Activated T-cell treated with anti-CD3 and anti-CD28 coated beads, Interleukin-2, amount 50 U/mL, for 24 hours (primary cell): ENCODE results near the gene TUB.

ENCODE experiments used
- DNase-seq: peaks from one replicate; pipeline ENCODE4 v3.0.0-alpha.2; 2020
- H3K27ac Mint-ChIP-seq: 2 replicates; pipeline ENCODE4 v1.8.0; 2020; ENCODE audit warnings: mild to moderate bottlenecking, mixed read lengths
- H3K27me3 Mint-ChIP-seq: 2 replicates; pipeline ENCODE4 v1.8.0; 2020; ENCODE audit warnings: mixed read lengths
- H3K36me3 Mint-ChIP-seq: 2 replicates; pipeline ENCODE4 v1.8.0; 2020; ENCODE audit warnings: low read depth, mixed read lengths
- H3K4me1 Mint-ChIP-seq: 2 replicates; pipeline ENCODE4 v1.8.0; 2020; ENCODE audit warnings: low read depth, mixed read lengths
- H3K4me3 Mint-ChIP-seq: 2 replicates; pipeline ENCODE4 v1.8.0; 2020; ENCODE audit warnings: mild to moderate bottlenecking, moderate library complexity, mixed read lengths
- H3K9me3 Mint-ChIP-seq: 2 replicates; pipeline ENCODE4 v1.8.0; 2020; ENCODE audit warnings: mixed read lengths

TUB gene

DNA sequence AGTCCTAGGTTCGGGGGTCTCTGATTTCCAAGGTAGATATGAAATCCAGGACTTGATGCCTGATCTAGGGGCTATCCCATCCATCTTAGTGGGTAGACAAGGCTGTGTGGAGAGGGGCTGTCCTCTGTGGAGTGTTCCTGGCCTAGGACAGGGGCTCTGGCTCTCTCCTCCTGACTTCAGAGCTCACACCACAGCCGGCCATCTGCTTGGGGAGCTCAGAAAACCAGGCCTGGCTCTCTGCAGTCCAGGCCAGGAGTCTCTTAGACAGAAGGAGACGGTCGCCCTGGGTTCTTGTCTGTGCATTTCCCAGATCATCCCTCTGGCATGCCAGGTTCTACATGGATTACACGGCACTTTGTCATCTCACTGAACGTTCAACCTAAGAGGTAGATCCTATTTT is 17.9 kb downstream of the TUB start:
- H3K27ac Mint-ChIP-seq: no peak overlapping the region
- no peaks in the 10 kb centered on the region for H3K4me1 Mint-ChIP-seq
- H3K9me3 Mint-ChIP-seq: no peaks in the 10 kb centered on the region
- DNase-seq: no peak
- H3K4me3 Mint-ChIP-seq: no peak overlapping the region
- H3K27me3 Mint-ChIP-seq: no peaks in the 10 kb centered on the region
- peaks cover 5% of the 10 kb centered on the region for H3K36me3 Mint-ChIP-seq

DNA sequence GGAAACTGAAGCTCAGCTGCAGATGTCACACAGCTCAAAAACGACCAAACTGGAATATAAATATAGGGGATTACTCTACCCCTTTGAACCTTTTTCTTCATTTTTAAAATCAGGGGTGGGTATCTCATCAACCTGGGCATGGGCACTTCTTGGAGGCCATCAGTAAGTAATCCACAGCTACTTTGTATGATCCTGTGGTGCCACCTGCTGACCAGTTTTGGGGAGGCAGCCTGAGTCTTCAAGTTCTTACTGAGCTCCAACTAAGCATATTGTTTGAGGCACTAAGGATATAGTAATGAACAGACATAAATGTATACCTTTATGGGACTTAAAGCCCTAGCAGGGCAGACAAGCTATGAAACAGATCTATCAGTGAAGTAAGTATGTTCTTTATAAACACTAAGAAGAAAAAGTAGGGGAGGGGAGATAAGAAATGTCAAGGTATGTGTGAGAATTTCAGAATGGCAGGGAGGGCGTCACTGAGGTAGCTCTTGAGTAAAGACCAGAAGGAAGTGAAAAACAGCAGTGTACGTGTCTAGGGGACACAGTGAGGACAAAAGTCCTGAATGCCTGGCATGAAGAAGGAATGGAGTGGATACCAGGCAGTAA is 18.4 kb downstream of the TUB start:
- Mint-ChIP-seq H3K36me3 (peaks cover 8% of the 10 kb centered on the region), H3K4me3 (no peak overlapping the region), H3K27me3 (no peaks in the 10 kb centered on the region), H3K9me3 (no peaks in the 10 kb centered on the region), H3K27ac (no peak overlapping the region), H3K4me1 (no peaks in the 10 kb centered on the region)
- DNase-seq: peak; percentile 79

DNA sequence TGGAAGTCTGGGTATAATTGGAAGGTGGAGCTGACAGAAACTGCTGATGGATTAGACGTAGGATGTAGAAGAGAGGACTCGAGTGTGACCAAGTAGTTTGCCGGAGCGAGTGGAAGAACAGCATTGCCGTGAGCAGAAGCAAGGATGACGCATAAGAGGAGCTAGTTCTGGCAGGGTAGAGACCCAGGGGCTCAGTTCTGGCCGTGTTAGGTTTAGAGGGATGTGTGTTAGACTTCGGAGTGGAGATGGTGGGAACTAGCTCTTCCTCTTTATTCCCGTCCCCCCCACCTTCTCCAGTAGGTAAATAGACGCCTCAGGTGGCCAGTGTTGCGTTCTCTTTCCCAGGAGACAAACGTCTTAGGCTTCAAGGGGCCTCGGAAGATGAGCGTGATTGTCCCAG is 19.1 kb downstream of the TUB start:
- no peaks in the 10 kb centered on the region for H3K4me1 Mint-ChIP-seq
- H3K27ac Mint-ChIP-seq: no peak overlapping the region
- H3K36me3 Mint-ChIP-seq: peaks cover 11% of the 10 kb centered on the region
- DNase-seq: no peak
- no peak overlapping the region for H3K4me3 Mint-ChIP-seq
- H3K9me3 Mint-ChIP-seq: no peaks in the 10 kb centered on the region
- no peaks in the 10 kb centered on the region for H3K27me3 Mint-ChIP-seq

DNA sequence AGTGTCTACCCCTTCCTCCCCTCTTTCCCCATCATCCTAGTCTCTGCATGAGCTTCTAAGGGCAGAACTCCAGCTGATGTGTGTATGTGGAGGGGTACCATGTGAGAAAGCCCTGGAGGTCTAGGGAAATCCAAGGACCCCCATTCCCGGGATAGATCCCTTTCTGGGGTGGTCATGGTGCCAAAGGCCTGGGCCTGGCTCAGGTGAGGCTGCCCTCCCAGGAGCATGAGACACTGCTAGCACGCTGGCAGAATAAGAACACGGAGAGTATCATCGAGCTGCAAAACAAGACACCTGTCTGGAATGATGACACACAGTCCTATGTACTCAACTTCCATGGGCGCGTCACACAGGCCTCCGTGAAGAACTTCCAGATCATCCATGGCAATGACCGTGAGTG is 19.6 kb downstream of the TUB start:
- H3K27ac Mint-ChIP-seq: no peak overlapping the region
- no peaks in the 10 kb centered on the region for H3K9me3 Mint-ChIP-seq
- DNase-seq: no peak

DNA sequence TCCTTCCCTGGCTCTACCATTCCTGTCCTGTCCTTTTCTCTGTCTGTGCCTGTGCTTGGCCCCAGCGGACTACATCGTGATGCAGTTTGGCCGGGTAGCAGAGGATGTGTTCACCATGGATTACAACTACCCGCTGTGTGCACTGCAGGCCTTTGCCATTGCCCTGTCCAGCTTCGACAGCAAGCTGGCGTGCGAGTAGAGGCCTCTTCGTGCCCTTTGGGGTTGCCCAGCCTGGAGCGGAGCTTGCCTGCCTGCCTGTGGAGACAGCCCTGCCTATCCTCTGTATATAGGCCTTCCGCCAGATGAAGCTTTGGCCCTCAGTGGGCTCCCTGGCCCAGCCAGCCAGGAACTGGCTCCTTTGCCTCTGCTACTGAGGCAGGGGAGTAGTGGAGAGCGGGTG is 20.4 kb downstream of the TUB start:
- Mint-ChIP-seq H3K36me3 (peaks cover 20% of the 10 kb centered on the region), H3K9me3 (no peaks in the 10 kb centered on the region), H3K27ac (no peak overlapping the region), H3K27me3 (no peaks in the 10 kb centered on the region), H3K4me3 (no peak overlapping the region), H3K4me1 (no peaks in the 10 kb centered on the region)
- no peak for DNase-seq

More for the DNA sequence above, 19.6 kb downstream of the TUB start:
- H3K4me3 Mint-ChIP-seq: no peak overlapping the region
- peaks cover 12% of the 10 kb centered on the region for H3K36me3 Mint-ChIP-seq
- no peaks in the 10 kb centered on the region for H3K4me1 Mint-ChIP-seq
- no peaks in the 10 kb centered on the region for H3K27me3 Mint-ChIP-seq

DNA sequence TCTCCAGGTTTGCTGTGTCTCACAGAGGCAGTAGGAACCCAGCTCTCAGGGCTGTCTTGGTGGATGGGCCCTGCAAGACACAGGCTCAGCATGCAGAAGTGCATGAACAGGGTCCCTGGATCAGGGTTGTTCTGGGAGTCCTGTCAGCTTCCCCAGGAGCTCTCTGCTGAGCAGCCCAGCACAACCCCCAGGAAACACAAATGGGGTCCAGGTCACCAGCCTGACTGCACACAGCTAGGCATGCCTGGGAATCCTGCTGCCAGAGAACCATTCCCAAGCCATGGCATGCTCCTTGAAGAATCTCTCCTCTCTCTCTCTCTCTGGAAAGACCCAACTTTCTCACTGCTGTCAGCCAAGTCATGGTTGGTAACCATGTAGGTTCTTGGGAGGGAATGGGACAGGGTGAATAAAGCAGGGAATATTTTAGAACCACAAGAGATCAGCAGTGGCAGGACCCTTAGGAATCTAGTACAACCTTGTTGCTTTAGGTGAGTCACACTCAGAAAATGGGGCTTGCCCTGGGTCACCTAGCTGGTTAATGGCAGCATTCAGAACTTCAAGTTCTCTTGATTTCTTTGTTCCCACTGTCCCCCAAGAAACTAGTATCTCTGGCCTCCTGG is 21.4 kb downstream of the TUB start:
- Mint-ChIP-seq H3K27ac (no peak overlapping the region), H3K9me3 (no peaks in the 10 kb centered on the region), H3K27me3 (no peaks in the 10 kb centered on the region), H3K36me3 (peaks cover 30% of the 10 kb centered on the region), H3K4me1 (no peaks in the 10 kb centered on the region), H3K4me3 (no peak overlapping the region)
- no peak for DNase-seq

DNA sequence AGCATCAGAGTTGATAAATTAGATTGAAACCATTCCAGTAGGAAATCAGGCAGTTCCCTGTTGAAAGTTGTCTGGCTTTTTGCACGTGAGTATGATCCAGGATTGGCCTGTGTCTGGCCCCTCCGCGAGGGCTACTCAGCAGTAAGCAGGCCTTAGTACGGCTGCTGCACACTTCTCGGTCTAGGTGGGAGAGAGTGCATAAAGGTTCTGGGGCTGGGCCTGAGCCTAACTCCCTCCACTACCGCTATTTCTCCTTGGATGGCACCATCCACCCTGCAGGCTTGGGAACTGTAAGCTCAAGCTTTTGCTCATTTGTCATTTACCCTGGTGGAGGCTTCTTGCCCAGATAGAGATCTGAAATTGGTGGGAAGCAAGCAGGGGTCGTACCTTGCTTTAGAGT is 22.0 kb downstream of the TUB start:
- Mint-ChIP-seq H3K4me3 (no peak overlapping the region), H3K27me3 (no peaks in the 10 kb centered on the region), H3K27ac (no peak overlapping the region), H3K4me1 (no peaks in the 10 kb centered on the region), H3K36me3 (peaks cover 33% of the 10 kb centered on the region), H3K9me3 (no peaks in the 10 kb centered on the region)
- no peak for DNase-seq

DNA sequence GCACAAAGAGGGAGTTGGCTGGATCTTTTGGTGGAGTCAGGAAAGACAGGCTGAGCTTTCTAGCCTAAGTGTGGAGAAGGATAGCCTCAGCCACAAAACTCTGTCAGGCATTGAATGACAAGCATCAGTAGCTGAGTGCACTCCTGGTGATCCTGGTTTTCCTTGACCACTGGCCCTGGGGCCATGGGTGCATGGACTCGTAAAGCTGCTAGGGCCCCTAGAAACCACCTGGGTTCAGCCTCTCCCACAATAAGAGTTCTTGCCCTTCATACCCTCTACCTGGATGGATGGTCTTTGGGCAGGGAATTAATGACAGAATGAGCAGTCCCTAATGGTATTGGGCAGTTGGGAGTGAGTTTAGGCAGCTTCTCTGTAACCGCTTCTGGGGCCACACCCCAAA is 22.9 kb downstream of the TUB start:
- DNase-seq: no peak
- Mint-ChIP-seq H3K4me3 (no peak overlapping the region), H3K4me1 (no peaks in the 10 kb centered on the region), H3K27ac (no peak overlapping the region), H3K27me3 (no peaks in the 10 kb centered on the region), H3K36me3 (peaks cover 43% of the 10 kb centered on the region), H3K9me3 (no peaks in the 10 kb centered on the region)

DNA sequence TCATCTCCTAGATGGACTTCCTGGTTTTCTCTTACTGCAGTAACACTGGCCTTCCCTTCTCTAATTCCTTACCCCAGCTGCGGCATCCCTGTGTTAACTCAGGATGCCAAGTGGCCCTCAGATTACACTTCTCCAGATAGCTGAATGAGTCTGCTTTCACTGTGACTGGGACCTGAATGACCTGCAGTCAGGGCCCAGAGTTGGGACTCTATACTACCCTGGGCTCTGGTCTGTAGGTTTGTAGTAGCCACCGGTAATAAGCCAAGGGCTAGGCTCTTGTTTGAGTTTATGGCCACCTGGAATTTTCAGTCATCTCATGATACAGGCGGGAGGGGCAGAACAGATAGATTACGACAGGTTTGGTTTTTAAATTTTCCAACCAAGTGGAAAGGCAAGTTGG is 24.1 kb downstream of the TUB start:
- peaks cover 55% of the 10 kb centered on the region for H3K36me3 Mint-ChIP-seq
- no peaks in the 10 kb centered on the region for H3K4me1 Mint-ChIP-seq
- H3K4me3 Mint-ChIP-seq: no peak overlapping the region
- H3K27me3 Mint-ChIP-seq: no peaks in the 10 kb centered on the region
- no peaks in the 10 kb centered on the region for H3K9me3 Mint-ChIP-seq
- H3K27ac Mint-ChIP-seq: no peak overlapping the region
- no peak for DNase-seq

DNA sequence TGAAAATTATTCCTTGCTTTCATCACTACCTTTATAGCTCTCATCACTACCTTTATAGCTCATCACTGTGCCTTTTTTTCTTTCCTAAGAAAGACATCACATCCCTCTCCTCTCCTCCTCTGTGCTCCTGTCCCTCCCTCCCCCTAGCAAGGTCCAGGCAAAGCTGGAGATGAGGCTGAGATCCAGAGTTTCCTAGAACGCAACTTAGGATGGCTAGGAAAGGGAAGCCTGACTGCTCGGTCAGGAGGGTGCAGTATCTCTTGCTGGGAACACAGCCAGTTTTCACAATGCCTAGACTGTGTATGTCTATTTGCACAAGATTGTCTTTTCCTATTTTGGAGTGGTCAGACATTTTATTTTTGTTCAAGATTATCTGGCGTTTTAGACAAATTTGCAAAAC is 24.7 kb downstream of the TUB start:
- H3K9me3 Mint-ChIP-seq: no peaks in the 10 kb centered on the region

DNA sequence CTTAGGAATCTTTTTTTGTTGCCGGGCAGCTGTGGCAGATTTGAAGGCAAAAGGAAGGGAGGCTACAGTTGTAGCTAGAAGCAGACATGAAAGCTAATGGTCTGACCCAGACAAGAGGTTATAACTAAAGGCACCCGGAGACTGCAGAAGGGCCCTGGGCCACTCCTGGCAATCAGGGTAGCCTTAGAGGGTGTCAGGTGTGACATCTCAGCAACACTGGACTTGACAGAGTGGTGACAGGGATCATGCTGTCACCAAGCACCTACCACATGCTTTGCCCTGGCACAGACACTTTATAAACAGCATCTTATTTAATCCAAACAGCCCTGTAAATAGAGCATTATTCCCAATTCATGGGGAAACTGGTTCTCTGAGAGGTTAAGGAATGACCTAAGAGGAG is 25.7 kb downstream of the TUB start:
- no peaks in the 10 kb centered on the region for H3K9me3 Mint-ChIP-seq
- H3K4me1 Mint-ChIP-seq: no peaks in the 10 kb centered on the region
- H3K27me3 Mint-ChIP-seq: no peaks in the 10 kb centered on the region
- H3K4me3 Mint-ChIP-seq: no peak overlapping the region
- no peak for DNase-seq
- no peak overlapping the region for H3K27ac Mint-ChIP-seq
- H3K36me3 Mint-ChIP-seq: peaks cover 70% of the 10 kb centered on the region

More for the DNA sequence above, 24.7 kb downstream of the TUB start:
- H3K27me3 Mint-ChIP-seq: no peaks in the 10 kb centered on the region
- no peak overlapping the region for H3K27ac Mint-ChIP-seq
- no peak overlapping the region for H3K4me3 Mint-ChIP-seq
- no peak for DNase-seq
- no peaks in the 10 kb centered on the region for H3K4me1 Mint-ChIP-seq
- H3K36me3 Mint-ChIP-seq: peaks cover 60% of the 10 kb centered on the region

DNA sequence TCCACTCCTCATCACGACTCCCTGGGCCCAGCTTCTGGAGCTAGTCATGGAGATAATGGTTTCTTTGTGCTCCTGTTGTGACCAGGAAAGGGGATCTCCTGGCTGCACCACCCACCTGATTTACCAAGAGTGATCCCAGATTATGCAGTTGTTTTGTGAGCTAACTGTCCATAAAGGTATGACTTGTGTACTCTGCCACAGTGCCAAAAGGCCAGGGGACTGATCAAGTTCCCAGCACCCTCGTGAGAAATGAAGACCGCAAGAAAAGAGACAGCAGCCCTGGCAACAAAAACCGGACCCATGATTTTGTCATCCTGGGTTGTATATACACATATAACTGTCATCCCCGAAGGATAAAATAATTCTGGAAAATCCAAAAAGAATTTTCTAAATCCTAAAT is 26.6 kb downstream of the TUB start:
- Mint-ChIP-seq H3K4me1 (no peaks in the 10 kb centered on the region), H3K36me3 (peaks cover 73% of the 10 kb centered on the region), H3K27me3 (no peaks in the 10 kb centered on the region), H3K9me3 (no peaks in the 10 kb centered on the region), H3K4me3 (no peak overlapping the region), H3K27ac (no peak overlapping the region)
- DNase-seq: no peak

DNA sequence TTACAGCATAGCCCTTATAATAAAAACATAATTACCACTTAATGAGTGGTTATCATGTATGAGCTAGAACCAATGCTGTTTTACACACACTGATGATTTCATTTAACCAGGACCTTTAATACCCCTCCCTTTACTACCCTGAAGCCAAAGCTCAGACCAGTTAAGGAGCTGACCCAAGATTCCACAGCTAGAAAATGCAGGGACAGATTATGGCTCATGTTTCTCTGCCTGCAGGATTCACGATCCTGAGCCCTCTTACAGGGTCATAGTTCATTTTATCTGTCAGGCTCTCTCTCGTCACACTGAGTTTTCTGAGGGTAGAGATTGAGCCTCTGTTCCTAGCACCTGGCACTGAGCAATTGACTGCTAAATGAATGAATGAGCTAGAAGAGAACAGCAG is 27.4 kb downstream of the TUB start:
- Mint-ChIP-seq H3K4me1 (no peaks in the 10 kb centered on the region), H3K4me3 (no peak overlapping the region), H3K27me3 (no peaks in the 10 kb centered on the region), H3K27ac (no peak overlapping the region), H3K36me3 (peaks cover 75% of the 10 kb centered on the region), H3K9me3 (no peaks in the 10 kb centered on the region)
- DNase-seq: no peak

DNA sequence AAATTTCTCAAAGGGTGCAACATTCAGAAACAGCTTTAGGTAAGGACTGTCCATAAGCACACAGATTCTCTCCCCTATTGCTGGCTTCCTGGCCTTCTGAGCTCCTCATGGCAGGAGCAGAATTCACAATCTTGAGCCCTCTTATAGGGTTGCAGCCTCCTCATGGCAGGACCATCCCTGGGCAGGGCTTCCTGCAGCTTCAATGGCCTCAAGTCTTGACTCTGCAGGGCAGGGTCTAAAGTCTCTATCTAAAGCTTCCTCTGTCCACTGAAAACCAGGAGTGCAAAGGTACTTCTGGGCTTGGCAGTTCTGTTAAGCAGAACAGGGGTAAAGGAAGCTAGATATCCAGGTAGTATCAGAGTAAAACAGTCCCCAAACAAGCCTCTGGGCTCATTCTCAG is 28.7 kb downstream of the TUB start:
- Mint-ChIP-seq H3K36me3 (peaks cover 75% of the 10 kb centered on the region), H3K27me3 (no peaks in the 10 kb centered on the region), H3K4me3 (no peak overlapping the region), H3K9me3 (peaks cover 7% of the 10 kb centered on the region), H3K4me1 (no peaks in the 10 kb centered on the region), H3K27ac (no peak overlapping the region)
- no peak for DNase-seq

DNA sequence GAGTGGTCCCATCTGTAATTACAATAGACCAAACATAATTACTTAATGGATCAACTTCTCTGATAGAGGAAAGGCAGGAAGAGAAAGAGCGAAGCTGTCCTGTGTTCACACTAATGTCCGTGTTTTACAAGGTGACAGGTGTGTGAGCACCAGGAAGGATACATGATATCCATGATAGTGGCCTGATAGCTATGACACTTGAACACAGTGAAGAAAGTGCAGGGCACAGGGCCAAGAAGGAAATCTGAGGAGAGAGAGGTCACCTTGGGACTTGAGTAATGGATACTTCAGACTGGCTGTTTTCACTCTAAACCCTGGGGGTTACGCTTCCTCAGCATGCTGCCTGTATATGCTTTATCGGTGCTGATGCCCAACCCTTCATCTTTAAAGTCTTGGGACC is 29.4 kb downstream of the TUB start:
- H3K4me3 Mint-ChIP-seq: no peak overlapping the region
- H3K9me3 Mint-ChIP-seq: peaks cover 13% of the 10 kb centered on the region
- no peaks in the 10 kb centered on the region for H3K27me3 Mint-ChIP-seq
- no peaks in the 10 kb centered on the region for H3K4me1 Mint-ChIP-seq
- no peak for DNase-seq
- no peak overlapping the region for H3K27ac Mint-ChIP-seq
- peaks cover 80% of the 10 kb centered on the region for H3K36me3 Mint-ChIP-seq

DNA sequence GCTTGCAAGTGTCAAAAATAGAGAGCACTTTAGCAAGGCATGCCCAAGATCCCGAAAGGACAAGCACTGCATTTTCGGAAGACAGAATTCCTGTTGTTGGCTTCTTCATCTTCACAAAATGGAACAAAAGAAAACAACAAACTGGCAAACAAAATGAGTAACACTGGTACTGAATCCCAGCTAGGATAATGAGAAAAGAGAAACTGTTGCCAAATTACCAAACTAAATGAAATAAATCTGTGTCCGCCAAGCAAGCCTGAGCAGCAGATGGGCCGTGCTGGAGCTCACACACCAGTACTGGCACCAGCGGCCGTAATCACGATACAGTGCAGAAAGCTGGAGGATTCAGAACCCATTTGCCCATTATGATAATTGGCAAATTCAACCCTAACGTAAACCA is 30.6 kb downstream of the TUB start:
- H3K36me3 Mint-ChIP-seq: peaks cover 81% of the 10 kb centered on the region

More for the DNA sequence above, 30.6 kb downstream of the TUB start:
- Mint-ChIP-seq H3K27me3 (no peaks in the 10 kb centered on the region), H3K4me3 (no peak overlapping the region), H3K27ac (no peak overlapping the region), H3K4me1 (no peaks in the 10 kb centered on the region), H3K9me3 (peaks cover 13% of the 10 kb centered on the region)
- no peak for DNase-seq
